Mammary epithelial cell (primary cell): ENCODE results near the gene HDAC4.

ENCODE experiments used
- CTCF ChIP-seq, 2 donors: IDR thresholded peaks in 1 of 2; conservative IDR thresholded peaks in 1 of 2; 2 replicates each; pipeline ENCODE4 v1.5.1; 2011 to 2012; ENCODE audit warnings: inconsistent platforms in 2 of 2, low read length in 2 of 2, mild to moderate bottlenecking in 2 of 2, control low read depth in 1 of 2, low read depth in 1 of 2; ENCODE audit not compliant: insufficient read depth in 1 of 2; ENCODE audit errors: extremely low read depth in 1 of 2
- EZH2 ChIP-seq: IDR thresholded peaks from 2 replicates; pipeline ENCODE4 v1.6.1; 2012; ENCODE audit warnings: low read length, inconsistent platforms, borderline replicate concordance

GRCh38 chr2:239092571-239093294, 308.1 kb downstream of the HDAC4 start:
- TF ChIP-seq EZH2, result no peak
- TF ChIP-seq CTCF (conservative IDR thresholded peaks at IDR 0.05 in 1 of 2, IDR thresholded peaks at IDR 0.05 in 1 of 2; ENCODE audit: extremely low read depth in 1 of 2, insufficient read depth in 1 of 2, low read depth in 1 of 2, low read length in 2 of 2), result no peak
